K562 (cell line): ENCODE results near the gene MITF. TPM values are rescaled to one million over a fixed set of nuclear protein-coding genes. Genes with fewer than 3 reads are reported as not detected.

Experiments
- ATAC-seq: fragments of 200-7000 bp; cut with Tn5 transposase; 3 replicates; pipeline ENCODE4 v1.9.1; 2020; ENCODE audit warnings: moderate library complexity
- BruUV-seq: library from RNA; stranded (reverse); fragments of 400-500 nt; replicated peaks from 2 replicates; lab custom pipeline; 2021; lab: Mats Ljungman, UMichigan
- CTCF ChIA-PET: fragments of 300-600 bp; formaldehyde crosslinking; extraction: SDS; loops from one replicate; lab custom pipeline; 2021; ENCODE audit warnings: low intra/inter-chr PET ratio; lab: Yijun Ruan, JAX
- POLR2A ChIA-PET: fragments of 300-600, 350-650 bp; sonication (Branson Sonifier 250); formaldehyde crosslinking; extraction: SDS; loops from one replicate; lab custom pipeline; 2021; ENCODE audit warnings: antibody characterized with exemption, inconsistent platforms; lab: Yijun Ruan, JAX
- DNase-seq, 4 experiments: peaks; one replicate each; pipeline versions ENCODE4 v3.0.0 to v3.0.0-alpha.2; 2011 to 2018; ENCODE audit warnings: low spot score in 3 of 4, mixed read lengths in 3 of 4; ENCODE audit errors: extremely low read depth in 1 of 4
- FAIRE-seq: peaks from 2 replicates; lab custom pipeline; 2011; peaks lifted over from hg19 to GRCh38; lab: Jason Lieb, UNC
- H2AFZ ChIP-seq: 2 replicates; pipeline ENCODE4 v1.6.0; 2011; ENCODE audit warnings: low read depth, low read length, control low read depth, inconsistent platforms
- H3K27ac ChIP-seq: fragments of 200-600 bp; 3 replicates; pipeline ENCODE4 v1.8.0; 2011; ENCODE audit warnings: low read depth, mild to moderate bottlenecking, control low read depth, inconsistent platforms, low read length, moderate library complexity, mixed read lengths; ENCODE audit errors: extremely low read depth
- H3K27me3 ChIP-seq, 2 experiments: fragments of 300-600 bp in 1 of 2; 2 replicates in 1 of 2; 3 replicates in 1 of 2; pipeline versions ENCODE4 v1.6.0 to v1.8.0; 2011; ENCODE audit warnings: inconsistent platforms in 2 of 2, low read length in 2 of 2, mild to moderate bottlenecking in 1 of 2, mixed read lengths in 1 of 2, moderate library complexity in 1 of 2; ENCODE audit not compliant: control insufficient read depth in 2 of 2, insufficient read depth in 2 of 2
- H3K36me3 ChIP-seq: fragments of 300-600 bp; 3 replicates; pipeline ENCODE4 v1.8.0; 2011; ENCODE audit warnings: mild to moderate bottlenecking, low read length, inconsistent platforms; ENCODE audit not compliant: control insufficient read depth, insufficient read depth
- H3K4me1 ChIP-seq, 2 experiments: fragments of 200-600 bp in 1 of 2; replicated peaks in 1 of 2; 2 replicates in 1 of 2; 3 replicates in 1 of 2; pipeline versions ENCODE4 v1.5.1 to v1.8.0; 2011; ENCODE audit warnings: inconsistent platforms in 2 of 2, low read length in 2 of 2, mild to moderate bottlenecking in 1 of 2, mixed read lengths in 1 of 2, moderate library complexity in 1 of 2; ENCODE audit not compliant: control insufficient read depth in 2 of 2, insufficient read depth in 2 of 2
- H3K4me2 ChIP-seq: 2 replicates; pipeline ENCODE4 v1.6.1; 2011; ENCODE audit warnings: low read length, control low read depth, inconsistent platforms, mixed read lengths; ENCODE audit not compliant: insufficient read depth
- H3K4me3 ChIP-seq: fragments of 200-600 bp; sonication (generic), shearing (Covaris generic); 2 replicates; pipeline ENCODE4 v1.5.1; 2016; ENCODE audit warnings: control low read depth, inconsistent platforms
- H3K79me2 ChIP-seq: fragments of 200-600 bp; 3 replicates; pipeline ENCODE4 v1.8.0; 2011; ENCODE audit warnings: low read length, inconsistent platforms; ENCODE audit not compliant: control insufficient read depth, insufficient read depth
- H3K9ac ChIP-seq, 2 experiments: 2 replicates each; pipeline versions ENCODE4 v1.6.0 to v1.6.1; 2011; ENCODE audit warnings: low read depth in 2 of 2, low read length in 2 of 2, control low read depth in 1 of 2, inconsistent platforms in 1 of 2, mild to moderate bottlenecking in 1 of 2, mixed read lengths in 1 of 2; ENCODE audit not compliant: insufficient read depth in 1 of 2
- H3K9me1 ChIP-seq: one replicate; pipeline ENCODE4 v1.6.0; 2011; ENCODE audit warnings: inconsistent platforms, mild to moderate bottlenecking, low read length, moderate library complexity; ENCODE audit not compliant: control insufficient read depth, insufficient read depth
- H3K9me3 ChIP-seq: replicated peaks from 2 replicates; pipeline ENCODE4 v1.5.1; 2011; ENCODE audit warnings: low read depth, low read length, inconsistent platforms; ENCODE audit not compliant: control insufficient read depth, insufficient read depth
- H4K20me1 ChIP-seq: replicated peaks from 2 replicates; pipeline ENCODE4 v1.6.1; 2011; ENCODE audit warnings: low read length, inconsistent platforms, mixed read lengths; ENCODE audit not compliant: control insufficient read depth, insufficient read depth
- HBP1 ChIP-seq: fragments of 450-650 bp; formaldehyde crosslinking; IDR thresholded peaks from 2 replicates; pipeline ENCODE4 v1.4.0; 2022; ENCODE audit warnings: missing genetic modification characterization
- HDAC8 ChIP-seq: fragments of 450-650 bp; IDR thresholded peaks from 2 replicates; pipeline ENCODE4 v1.6.1; 2016; ENCODE audit warnings: mild to moderate bottlenecking, missing genetic modification characterization, moderate library complexity, missing compliant biosample characterization
- MEF2A ChIP-seq: IDR thresholded peaks from 2 replicates; pipeline ENCODE4 v1.6.1; 2011; ENCODE audit warnings: low read depth, mild to moderate bottlenecking, low read length, moderate library complexity; ENCODE audit not compliant: control insufficient read depth
- NCOA1 ChIP-seq: fragments of 450-650 bp; IDR thresholded peaks from 2 replicates; pipeline ENCODE4 v1.6.1; 2016; ENCODE audit warnings: low read depth
- PCBP1 ChIP-seq: fragments of 200-400 bp; formaldehyde crosslinking; IDR thresholded peaks from 2 replicates; pipeline ENCODE4 v1.6.1; 2018; ENCODE audit warnings: mild to moderate bottlenecking, low read depth, low read length; ENCODE audit not compliant: poor library complexity, severe bottlenecking
- PTBP1 ChIP-seq: fragments of 200-400 bp; formaldehyde crosslinking; IDR thresholded peaks from 2 replicates; pipeline ENCODE4 v1.6.1; 2017; ENCODE audit warnings: low read depth, low read length
- SIX5 ChIP-seq, 2 experiments: IDR thresholded peaks; 2 replicates each; pipeline ENCODE4 v1.6.1; 2011; ENCODE audit warnings: low read length in 2 of 2, borderline replicate concordance in 1 of 2, low read depth in 1 of 2, mild to moderate bottlenecking in 1 of 2, moderate library complexity in 1 of 2; ENCODE audit not compliant: insufficient read depth in 1 of 2
- ZNF699 ChIP-seq: fragments of 250-450 bp; sonication (Bioruptor Pico); IDR thresholded peaks from 2 replicates; pipeline ENCODE4 v1.8.0; 2021; ENCODE audit warnings: mild to moderate bottlenecking, moderate library complexity; ENCODE audit not compliant: insufficient replicate concordance
- WGBS: fragments of 100-300 bp; shearing (Covaris generic); methylation state at CpG from one replicate; pipeline ENCODE4 v1.1.6; 2016; ENCODE audit warnings: low coverage, mixed read lengths; ENCODE audit not compliant: insufficient coverage; ENCODE audit errors: missing lambda C conversion rate; 5-methylcytosine and 5-hydroxymethylcytosine counted together
- in situ Hi-C: fragments of 300-500 bp; cut with MboI; formaldehyde crosslinking; loops from 4 replicates; pipeline ENCODE4 v1.15.0; 2018; ENCODE audit warnings: inconsistent platforms, mixed read lengths
- intact Hi-C: fragments of 100-400 bp; cut with micrococcal nuclease; formaldehyde crosslinking; loops from 2 replicates; pipeline ENCODE4 v1.14.2; 2022
- polyA plus RNA-seq, 8 experiments: library from polyadenylated mRNA; depleted of rRNA in 4 of 8; stranded (reverse) in 5 of 8; unstranded in 3 of 8; fragments of >200 nt; fragmentation: Nextera tagmentation in 2 of 8; fragmentation: Illumina TruSeq in 1 of 8; extraction: Ambion mirVana in 2 of 8; extraction: Trizol in 1 of 8; gene quantifications; 2 replicates each; pipeline versions ENCODE4 v1.2.1 to v1.2.3, GENCODE V29; 2011 to 2014; ENCODE audit warnings: inconsistent platforms in 1 of 8, missing spikeins in 1 of 8
- total RNA-seq, 7 experiments: library from RNA; depleted of rRNA in 6 of 7; stranded (reverse); fragments of >200 nt in 6 of 7; fragmentation: Illumina TruSeq in 2 of 7; extraction: Trizol in 2 of 7; gene quantifications; 2 replicates each; pipeline versions ENCODE4 v1.2.1 to v1.2.3, GENCODE V29; 2011 to 2021; ENCODE audit warnings: low replicate concordance in 1 of 7

Gene MITF
- total and polyA plus RNA-seq, 9 of the 15 experiments (the other 6 are each of a cell fraction or from before 2014, with no cell fraction given), result 5.6 to 14.9 (median 11.1) TPM

GRCh38 chr3:69772152-69772867 is 33.0 kb downstream of the MITF start:
- in situ Hi-C loops, result no loop called here
- peaks cover 79% of the 10 kb centered on the region for H3K79me2 ChIP-seq
- no peak for TF ChIP-seq PTBP1
- TF ChIP-seq PCBP1, result no peak
- TF ChIP-seq MEF2A, result no peak
- TF ChIP-seq, all 486 proteins: peak for 0
- H3K9me1 ChIP-seq, result no peaks in the 10 kb centered on the region
- no peaks in the 10 kb centered on the region for H3K27me3 ChIP-seq
- H3K9ac ChIP-seq, result no peak overlapping the region
- peaks cover 0 to 27% of the 10 kb centered on the region in 2 experiments; a peak in 3 of 5 replicates for H3K4me1 ChIP-seq
- FAIRE-seq, result no peak
- H3K27ac ChIP-seq, result no peak overlapping the region
- BruUV-seq, result no TSS peak
- no peak overlapping the region for H3K4me3 ChIP-seq
- H3K4me2 ChIP-seq, result no peak overlapping the region
- no peak overlapping the region for H2AFZ ChIP-seq
- POLR2A ChIA-PET, result interaction anchor here (0.5 to 2.9 kb wide), 5 partner anchors 10 to 109 kb away, joined by 3 to 12 read pairs (median 3); no protein-coding TSS in a partner anchor
- no peak for DNase-seq
- CTCF ChIA-PET, result no interaction called here
- intact Hi-C loops, result no loop called here
- H3K36me3 ChIP-seq, result no peaks in the 10 kb centered on the region
- no peaks in the 10 kb centered on the region for H4K20me1 ChIP-seq
- H3K9me3 ChIP-seq, result no peaks in the 10 kb centered on the region
- no peak for ATAC-seq
- WGBS, result 35% methylated on average over 2 of the region's 2 CpGs

GRCh38 chr3:69774029-69774428 is 34.8 kb downstream of the MITF start:
- in situ Hi-C loops (no loop called here), intact Hi-C loops (no loop called here)
- no peaks in the 10 kb centered on the region for H3K36me3 ChIP-seq
- FAIRE-seq (no peak), ATAC-seq (no peak), DNase-seq (no peak)
- H4K20me1 ChIP-seq, result no peaks in the 10 kb centered on the region
- no peak overlapping the region for H3K4me2 ChIP-seq
- peaks cover 90% of the 10 kb centered on the region for H3K79me2 ChIP-seq
- CTCF ChIA-PET, result no interaction called here
- no peak overlapping the region for H3K27ac ChIP-seq
- H3K9me3 ChIP-seq, result no peaks in the 10 kb centered on the region
- no peak overlapping the region for H3K4me3 ChIP-seq
- POLR2A ChIA-PET, result no interaction called here
- H3K9me1 ChIP-seq, result no peaks in the 10 kb centered on the region
- H2AFZ ChIP-seq, result no peak overlapping the region
- no peak overlapping the region for H3K9ac ChIP-seq
- H3K27me3 ChIP-seq, result no peaks in the 10 kb centered on the region
- 90% methylated on average over 1 of the region's 1 CpG for WGBS
- peaks cover 7 to 39% of the 10 kb centered on the region in 2 experiments; a peak in 4 of 5 replicates for H3K4me1 ChIP-seq
- BruUV-seq, result no TSS peak
- TF ChIP-seq HBP1 (no peak), HDAC8 (tag) (no peak), SIX5 (IDR thresholded peaks at IDR 0.05; ENCODE audit: borderline replicate concordance in 1 of 2, insufficient read depth in 1 of 2, low read depth in 1 of 2, low read length in 2 of 2) (no peak), ZNF699 (no peak), NCOA1 (no peak)
